B cell (primary cell): ENCODE data around the gene CKAP2L. TPM values are rescaled to one million over a fixed set of nuclear protein-coding genes. Genes with fewer than 3 reads are reported as not detected.
"Not testable (repeated sequence)": the region's sequence is repeated elsewhere in the genome, so short reads cannot be mapped to it uniquely, and the experiment has no call there.

ENCODE experiments used
- ATAC-seq: fragments of 200-7000 bp; cut with Tn5 transposase; one replicate; pipeline ENCODE4 v1.10.0; 2021; ENCODE audit warnings: low read depth, mild to moderate bottlenecking, moderate number of reproducible peaks, moderate library complexity
- CTCF ChIA-PET: fragments of 350-600 bp; sonication (Branson Sonifier 250); formaldehyde crosslinking; loops from one replicate; lab custom pipeline; 2021; ENCODE audit warnings: antibody characterized with exemption, inconsistent platforms; lab: Charles Lee
- POLR2A ChIA-PET: fragments of 350-600 bp; sonication (Branson Sonifier 250); formaldehyde crosslinking; loops from one replicate; lab custom pipeline; 2021; ENCODE audit warnings: antibody characterized with exemption; lab: Charles Lee
- DNase-seq: peaks from one replicate; pipeline ENCODE4 v3.0.0; 2013
- H2AFZ ChIP-seq: 2 replicates; pipeline ENCODE4 v1.6.1; 2012; ENCODE audit warnings: mild to moderate bottlenecking, low read depth, low read length; ENCODE audit not compliant: insufficient read depth, poor library complexity, severe bottlenecking
- H3K27ac ChIP-seq, 2 donors: 1 replicate in 1 of 2; 2 replicates in 1 of 2; pipeline ENCODE4 v1.5.1; 2012 to 2013; ENCODE audit warnings: low read length in 2 of 2, mild to moderate bottlenecking in 2 of 2, moderate library complexity in 1 of 2
- H3K27me3 ChIP-seq, 4 experiments: fragments of 200-600 bp in 1 of 4; sonication (generic) in 1 of 4; replicated peaks in 1 of 4; 1 replicate in 2 of 4; 2 replicates in 2 of 4; pipeline versions ENCODE4 v1.6.1 to v1.7.0; 2013 to 2016; ENCODE audit warnings: low read length in 3 of 4, mild to moderate bottlenecking in 2 of 4, mixed read lengths in 1 of 4, moderate library complexity in 1 of 4; ENCODE audit not compliant: insufficient read depth in 4 of 4, control insufficient read depth in 3 of 4; ENCODE audit errors: control extremely low read depth in 1 of 4
- H3K36me3 ChIP-seq, 2 experiments: replicated peaks in 1 of 2; 1 replicate in 1 of 2; 2 replicates in 1 of 2; pipeline versions ENCODE4 v1.6.1 to v1.7.1; 2013; ENCODE audit warnings: low read length in 1 of 2; ENCODE audit not compliant: insufficient read depth in 2 of 2, control insufficient read depth in 1 of 2; ENCODE audit errors: control extremely low read depth in 1 of 2, extremely low read depth in 1 of 2
- H3K4me1 ChIP-seq, 2 donors: fragments of 200-600 bp in 1 of 2; sonication (generic) in 1 of 2; 1 replicate in 1 of 2; 2 replicates in 1 of 2; pipeline versions ENCODE4 v1.5.1 to v1.6.1; 2013 to 2017; ENCODE audit warnings: low read length in 2 of 2; ENCODE audit not compliant: control insufficient read depth in 2 of 2, insufficient read depth in 2 of 2
- H3K4me2 ChIP-seq: replicated peaks from 2 replicates; pipeline ENCODE3; 2012; ENCODE audit warnings: mild to moderate bottlenecking, low read depth, low read length; ENCODE audit not compliant: poor library complexity, severe bottlenecking
- H3K4me3 ChIP-seq, 5 experiments: fragments of 200-600 bp in 1 of 5; sonication (generic) in 1 of 5; 1 replicate in 3 of 5; 2 replicates in 2 of 5; pipeline versions ENCODE4 v1.5.1 to v1.7.0; 2011 to 2016; ENCODE audit warnings: low read length in 4 of 5, mild to moderate bottlenecking in 4 of 5, low read depth in 2 of 5, control low read depth in 1 of 5, moderate library complexity in 1 of 5; ENCODE audit not compliant: insufficient read depth in 1 of 5; ENCODE audit errors: control extremely low read depth in 1 of 5, extremely low read depth in 1 of 5
- H3K79me2 ChIP-seq: fragments of 200-600 bp; sonication (generic); one replicate; pipeline ENCODE4 v1.6.0; 2016; ENCODE audit warnings: low read length; ENCODE audit not compliant: control insufficient read depth, insufficient read depth
- H3K9ac ChIP-seq: fragments of 200-600 bp; sonication (generic); 2 replicates; pipeline ENCODE4 v1.6.1; 2017; ENCODE audit warnings: mild to moderate bottlenecking, low read length, moderate library complexity
- H3K9me3 ChIP-seq, 3 donors: one replicate each; pipeline versions ENCODE4 v1.6.1 to v1.7.1; 2013; ENCODE audit warnings: low read length in 2 of 3; ENCODE audit not compliant: control insufficient read depth in 2 of 3, insufficient read depth in 1 of 3; ENCODE audit errors: control extremely low read depth in 1 of 3
- H4K20me1 ChIP-seq: 2 replicates; pipeline ENCODE4 v1.6.0; 2012; ENCODE audit warnings: mild to moderate bottlenecking, low read length; ENCODE audit not compliant: insufficient read depth, control insufficient read depth, poor library complexity, severe bottlenecking
- H3K27ac Mint-ChIP-seq: one replicate; pipeline ENCODE4 v1.8.0; 2021; ENCODE audit warnings: mixed read lengths
- H3K27me3 Mint-ChIP-seq: one replicate; pipeline ENCODE4 v1.8.0; 2021; ENCODE audit warnings: mixed read lengths
- H3K4me1 Mint-ChIP-seq: one replicate; pipeline ENCODE4 v1.8.0; 2021; ENCODE audit warnings: mixed read lengths
- H3K4me3 Mint-ChIP-seq: one replicate; pipeline ENCODE4 v1.8.0; 2021; ENCODE audit warnings: mixed read lengths
- H3K9me3 Mint-ChIP-seq: one replicate; pipeline ENCODE4 v1.8.0; 2022; ENCODE audit warnings: mixed read lengths; ENCODE audit not compliant: insufficient read depth
- CTCF ChIP-seq: fragments of 200-600 bp; IDR thresholded peaks from one replicate; pipeline ENCODE4 v1.8.0; 2022; ENCODE audit warnings: antibody characterized with exemption, mild to moderate bottlenecking
- EZH2 ChIP-seq: IDR thresholded peaks from 2 replicates; pipeline ENCODE4 v1.6.1; 2012; ENCODE audit warnings: borderline replicate concordance, low read depth, mild to moderate bottlenecking, moderate library complexity, low read length; ENCODE audit not compliant: insufficient read depth, poor library complexity, severe bottlenecking
- WGBS: methylation state at CpG from one replicate; pipeline ENCODE4 v1.1.5; 2013; ENCODE audit warnings: missing lambda C conversion rate; ENCODE audit not compliant: insufficient coverage; 5-methylcytosine and 5-hydroxymethylcytosine counted together
- intact Hi-C: fragments of 100-400 bp; cut with micrococcal nuclease; formaldehyde crosslinking; loops from one replicate; pipeline ENCODE4 v1.10.0; 2022
- polyA plus RNA-seq: library from polyadenylated mRNA; depleted of rRNA; stranded (reverse); fragments of >200 nt; gene quantifications from 2 replicates; pipeline ENCODE4 v1.2.3, GENCODE V29; 2012
- total RNA-seq, 2 donors: library from RNA; stranded (reverse); fragments of 120-200 nt in 1 of 2; gene quantifications; 1 replicate in 1 of 2; 2 replicates in 1 of 2; pipeline versions ENCODE4 v1.2.3 to v1.2.4, GENCODE V29; 2013 to 2022

CKAP2L gene
- total and polyA plus RNA-seq, 2 donors (not counting 1 experiment from before 2014, with no cell fraction given): 0.01 to 0.25 TPM

GRCh38 chr2:112718863-112719370 lies 45.5 kb downstream of the CKAP2L start:
- Mint-ChIP-seq H3K4me3 (no peak overlapping the region), H3K27ac (no peak overlapping the region), H3K27me3 (no peaks in the 10 kb centered on the region), H3K9me3 (no peaks in the 10 kb centered on the region), H3K4me1 (no peaks in the 10 kb centered on the region)
- Histone ChIP-seq H3K9me3 (peaks cover 0 to 4% (median 0%) of the 10 kb centered on the region in 3 donors), H3K36me3 (no peaks in the 10 kb centered on the region), H3K27ac (no peak overlapping the region), H2AFZ (no peak overlapping the region), H3K4me2 (no peak overlapping the region), H4K20me1 (no peaks in the 10 kb centered on the region), H3K4me3 (no peak overlapping the region), H3K79me2 (no peaks in the 10 kb centered on the region), H3K9ac (no peak overlapping the region), H3K27me3 (peaks cover 0 to 2% (median 0%) of the 10 kb centered on the region in 4 experiments), H3K4me1 (peaks cover 0 to 4% of the 10 kb centered on the region in 2 donors)
- TF ChIP-seq EZH2: no peak
- TF ChIP-seq CTCF: no peak
- no peak for DNase-seq
- intact Hi-C loops: no loop called here
- POLR2A ChIA-PET: interaction anchor here (0.8 kb wide), 1 partner anchor 77 kb away, joined by 8 read pairs; no protein-coding TSS in a partner anchor
- no peak for ATAC-seq
- 100% methylated on average over 8 of the region's 12 CpGs for WGBS
- CTCF ChIA-PET: interaction anchor here (1.2 to 19.8 kb wide), 2 partner anchors 8 to 89 kb away, joined by 9 to 496 read pairs; no protein-coding TSS in a partner anchor

GRCh38 chr2:112716826-112717352 lies 47.5 kb downstream of the CKAP2L start:
- intact Hi-C loops, ATAC-seq, H3K27me3 ChIP-seq, H3K36me3 ChIP-seq, POLR2A ChIA-PET, DNase-seq, H3K27ac Mint-ChIP-seq, H4K20me1 ChIP-seq, H3K79me2 ChIP-seq, H3K4me2 ChIP-seq, H3K27ac ChIP-seq, H3K9me3 ChIP-seq, H3K27me3 Mint-ChIP-seq, H3K4me3 ChIP-seq, H3K9ac ChIP-seq, H3K9me3 Mint-ChIP-seq, H3K4me3 Mint-ChIP-seq, H2AFZ ChIP-seq: not testable (repeated sequence)
- H3K4me1 Mint-ChIP-seq: peaks cover 15% of the 10 kb centered on the region
- WGBS: no CpG with 5 or more reads among the region's 5 CpGs
- CTCF ChIA-PET: interaction anchor here (1.0 kb wide), 1 partner anchor 9 kb away, joined by 4 read pairs; no protein-coding TSS in a partner anchor
- peaks cover 0 to 19% of the 10 kb centered on the region in 2 donors for H3K4me1 ChIP-seq

- H3K27ac ChIP-seq, intact Hi-C loops, POLR2A ChIA-PET, H3K4me3 Mint-ChIP-seq, ATAC-seq, H3K36me3 ChIP-seq, H3K9me3 Mint-ChIP-seq, H4K20me1 ChIP-seq, H3K27ac Mint-ChIP-seq, H3K27me3 Mint-ChIP-seq, H2AFZ ChIP-seq, H3K27me3 ChIP-seq, H3K9ac ChIP-seq, H3K79me2 ChIP-seq, H3K4me2 ChIP-seq, DNase-seq, H3K9me3 ChIP-seq, H3K4me3 ChIP-seq: not testable (repeated sequence)
- H3K4me1 ChIP-seq: peaks cover 0 to 20% of the 10 kb centered on the region in 2 donors
- CTCF ChIA-PET: interaction anchor here (0.9 kb wide), 2 partner anchors 9 to 11 kb away, joined by 4 to 5 read pairs; no protein-coding TSS in a partner anchor
- peaks cover 18% of the 10 kb centered on the region for H3K4me1 Mint-ChIP-seq
- no CpG with 5 or more reads among the region's 1 CpG for WGBS
Measured at GRCh38 chr2:112716094-112716493, 48.3 kb downstream of the CKAP2L start.
